RWPE2 (cell line): ENCODE results near the gene ST7L.
A peak's percentile ranks its signal among the peaks of the same experiment; 100 is the strongest.

ENCODE experiments used
- ATAC-seq: fragments of 200-7000 bp; cut with Tn5 transposase; 3 replicates; pipeline ENCODE4 v1.9.1; 2021; ENCODE audit warnings: low read depth
- DNase-seq: peaks from one replicate; pipeline ENCODE4 v3.0.0-alpha.2; 2020; ENCODE audit warnings: low spot score
- H3K27ac ChIP-seq: fragments of 450-650 bp; 2 replicates; pipeline ENCODE4 v1.5.1; 2017; ENCODE audit warnings: mild to moderate bottlenecking; ENCODE audit not compliant: poor library complexity, severe bottlenecking
- H3K27me3 ChIP-seq: fragments of 250-450 bp; sonication (Bioruptor Pico); 2 replicates; pipeline ENCODE4 v1.5.1; 2021; ENCODE audit warnings: mild to moderate bottlenecking, moderate library complexity; ENCODE audit not compliant: insufficient read depth, poor library complexity, severe bottlenecking
- H3K36me3 ChIP-seq: fragments of 250-450 bp; sonication (Bioruptor Pico); 2 replicates; pipeline ENCODE4 v1.5.1; 2020; ENCODE audit warnings: low read depth, mild to moderate bottlenecking, moderate library complexity
- H3K4me1 ChIP-seq: fragments of 250-450 bp; sonication (Bioruptor Pico); 2 replicates; pipeline ENCODE4 v1.5.1; 2021; ENCODE audit warnings: mild to moderate bottlenecking, moderate library complexity; ENCODE audit not compliant: insufficient read depth, poor library complexity, severe bottlenecking
- H3K4me3 ChIP-seq: fragments of 250-450 bp; sonication (Bioruptor Pico); 2 replicates; pipeline ENCODE4 v1.5.1; 2021; ENCODE audit warnings: mild to moderate bottlenecking, moderate library complexity; ENCODE audit not compliant: severe bottlenecking
- H3K9me3 ChIP-seq: fragments of 250-450 bp; sonication (Bioruptor Pico); 2 replicates; pipeline ENCODE4 v1.5.1; 2021; ENCODE audit warnings: mild to moderate bottlenecking, moderate library complexity; ENCODE audit not compliant: severe bottlenecking
- TF ChIP-seq, protein P1 (sequence below): fragments of 450-650 bp; IDR thresholded peaks from one replicate; pipeline ENCODE4 v1.5.1; 2017; ENCODE audit warnings: mild to moderate bottlenecking, moderate library complexity; ENCODE audit not compliant: poor library complexity, severe bottlenecking

Gene ST7L

DNA sequence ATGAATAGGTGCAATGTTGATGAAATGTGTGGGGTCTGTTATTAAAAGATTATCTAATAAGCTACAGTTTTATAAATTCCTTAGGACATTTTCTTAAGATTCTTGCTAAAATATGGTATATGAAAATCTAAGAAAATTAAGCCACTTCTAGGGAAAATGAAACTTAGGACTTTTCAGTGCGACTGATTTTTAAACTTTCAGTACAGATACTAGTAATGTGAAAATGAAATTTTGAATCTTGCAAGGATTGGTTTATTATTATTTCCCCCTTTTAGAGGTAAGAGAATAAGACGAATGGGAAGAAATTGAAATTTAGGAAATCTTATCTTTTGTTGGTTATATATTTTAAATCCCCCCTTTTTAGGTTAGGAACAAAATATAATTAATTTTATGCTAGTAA is 17.1 kb upstream of the ST7L start:
- H3K27ac ChIP-seq, result peak overlapping the region; percentile 69
- no peak for ATAC-seq

GRCh38 chr1:112634367-112634766 is 15.4 kb upstream of the ST7L start:
- Histone ChIP-seq H3K27me3 (no peaks in the 10 kb centered on the region), H3K4me1 (peaks cover 47% of the 10 kb centered on the region), H3K36me3 (peaks cover 59% of the 10 kb centered on the region), H3K27ac (peak overlapping the region; percentile 69), H3K9me3 (no peaks in the 10 kb centered on the region), H3K4me3 (no peak overlapping the region)
- no peak for ATAC-seq
- TF ChIP-seq, protein P1, sequence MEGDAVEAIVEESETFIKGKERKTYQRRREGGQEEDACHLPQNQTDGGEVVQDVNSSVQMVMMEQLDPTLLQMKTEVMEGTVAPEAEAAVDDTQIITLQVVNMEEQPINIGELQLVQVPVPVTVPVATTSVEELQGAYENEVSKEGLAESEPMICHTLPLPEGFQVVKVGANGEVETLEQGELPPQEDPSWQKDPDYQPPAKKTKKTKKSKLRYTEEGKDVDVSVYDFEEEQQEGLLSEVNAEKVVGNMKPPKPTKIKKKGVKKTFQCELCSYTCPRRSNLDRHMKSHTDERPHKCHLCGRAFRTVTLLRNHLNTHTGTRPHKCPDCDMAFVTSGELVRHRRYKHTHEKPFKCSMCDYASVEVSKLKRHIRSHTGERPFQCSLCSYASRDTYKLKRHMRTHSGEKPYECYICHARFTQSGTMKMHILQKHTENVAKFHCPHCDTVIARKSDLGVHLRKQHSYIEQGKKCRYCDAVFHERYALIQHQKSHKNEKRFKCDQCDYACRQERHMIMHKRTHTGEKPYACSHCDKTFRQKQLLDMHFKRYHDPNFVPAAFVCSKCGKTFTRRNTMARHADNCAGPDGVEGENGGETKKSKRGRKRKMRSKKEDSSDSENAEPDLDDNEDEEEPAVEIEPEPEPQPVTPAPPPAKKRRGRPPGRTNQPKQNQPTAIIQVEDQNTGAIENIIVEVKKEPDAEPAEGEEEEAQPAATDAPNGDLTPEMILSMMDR, result no peak
- no peak for DNase-seq

More for the DNA sequence above, 17.1 kb upstream of the ST7L start:
- no peaks in the 10 kb centered on the region for H3K27me3 ChIP-seq
- no peak overlapping the region for H3K4me3 ChIP-seq
- no peak for DNase-seq
- TF ChIP-seq, protein P1, result no peak
- peaks cover 47% of the 10 kb centered on the region for H3K4me1 ChIP-seq
- peaks cover 42% of the 10 kb centered on the region for H3K36me3 ChIP-seq
- no peaks in the 10 kb centered on the region for H3K9me3 ChIP-seq

DNA sequence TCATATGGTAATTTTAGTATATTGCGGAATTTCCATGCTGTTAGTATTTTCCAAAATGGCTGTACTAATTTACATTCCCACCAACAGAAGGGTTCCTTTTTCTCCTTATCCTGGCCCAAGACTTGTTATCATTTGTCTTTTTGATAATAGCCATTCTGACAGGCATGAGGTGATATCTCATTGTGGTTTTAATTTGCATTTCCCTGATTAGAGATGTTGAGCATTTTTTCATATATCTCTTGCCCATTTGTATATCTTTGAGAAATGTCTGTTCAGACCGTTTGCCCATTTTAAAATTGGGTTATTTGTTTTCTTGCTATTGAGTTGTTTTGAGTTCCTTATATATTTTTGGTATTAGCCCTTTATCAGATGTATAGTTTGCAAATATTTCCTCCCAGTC is 14.7 kb upstream of the ST7L start:
- H3K27me3 ChIP-seq, result no peaks in the 10 kb centered on the region
- H3K4me1 ChIP-seq, result peaks cover 47% of the 10 kb centered on the region
- no peak overlapping the region for H3K27ac ChIP-seq
- DNase-seq (no peak), ATAC-seq (no peak)
- H3K36me3 ChIP-seq, result peaks cover 63% of the 10 kb centered on the region
- TF ChIP-seq, protein P1, result no peak
- no peaks in the 10 kb centered on the region for H3K9me3 ChIP-seq
- H3K4me3 ChIP-seq, result no peak overlapping the region

- TF ChIP-seq, protein P1, result no peak
- Histone ChIP-seq H3K4me3 (no peak overlapping the region), H3K36me3 (peaks cover 80% of the 10 kb centered on the region), H3K27ac (no peak overlapping the region), H3K4me1 (peaks cover 21% of the 10 kb centered on the region), H3K27me3 (no peaks in the 10 kb centered on the region), H3K9me3 (no peaks in the 10 kb centered on the region)
- DNase-seq, result no peak
- no peak for ATAC-seq
Observed at GRCh38 chr1:112629256-112629655, 10.3 kb upstream of the ST7L start.

- ATAC-seq, result no peak
Observed at GRCh38 chr1:112628516-112628915, 9.6 kb upstream of the ST7L start.

More at GRCh38 chr1:112628516-112628915, 9.6 kb upstream of the ST7L start:
- H3K4me1 ChIP-seq, result peaks cover 14% of the 10 kb centered on the region
- TF ChIP-seq, protein P1, result no peak
- no peak for DNase-seq
- H3K27me3 ChIP-seq, result no peaks in the 10 kb centered on the region
- peaks cover 74% of the 10 kb centered on the region for H3K36me3 ChIP-seq
- H3K4me3 ChIP-seq, result no peak overlapping the region
- H3K9me3 ChIP-seq, result no peaks in the 10 kb centered on the region
- no peak overlapping the region for H3K27ac ChIP-seq
